Measurements from ENCODE around the gene CMTM2.

Gene CMTM2, protein sequence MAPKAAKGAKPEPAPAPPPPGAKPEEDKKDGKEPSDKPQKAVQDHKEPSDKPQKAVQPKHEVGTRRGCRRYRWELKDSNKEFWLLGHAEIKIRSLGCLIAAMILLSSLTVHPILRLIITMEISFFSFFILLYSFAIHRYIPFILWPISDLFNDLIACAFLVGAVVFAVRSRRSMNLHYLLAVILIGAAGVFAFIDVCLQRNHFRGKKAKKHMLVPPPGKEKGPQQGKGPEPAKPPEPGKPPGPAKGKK

DNA sequence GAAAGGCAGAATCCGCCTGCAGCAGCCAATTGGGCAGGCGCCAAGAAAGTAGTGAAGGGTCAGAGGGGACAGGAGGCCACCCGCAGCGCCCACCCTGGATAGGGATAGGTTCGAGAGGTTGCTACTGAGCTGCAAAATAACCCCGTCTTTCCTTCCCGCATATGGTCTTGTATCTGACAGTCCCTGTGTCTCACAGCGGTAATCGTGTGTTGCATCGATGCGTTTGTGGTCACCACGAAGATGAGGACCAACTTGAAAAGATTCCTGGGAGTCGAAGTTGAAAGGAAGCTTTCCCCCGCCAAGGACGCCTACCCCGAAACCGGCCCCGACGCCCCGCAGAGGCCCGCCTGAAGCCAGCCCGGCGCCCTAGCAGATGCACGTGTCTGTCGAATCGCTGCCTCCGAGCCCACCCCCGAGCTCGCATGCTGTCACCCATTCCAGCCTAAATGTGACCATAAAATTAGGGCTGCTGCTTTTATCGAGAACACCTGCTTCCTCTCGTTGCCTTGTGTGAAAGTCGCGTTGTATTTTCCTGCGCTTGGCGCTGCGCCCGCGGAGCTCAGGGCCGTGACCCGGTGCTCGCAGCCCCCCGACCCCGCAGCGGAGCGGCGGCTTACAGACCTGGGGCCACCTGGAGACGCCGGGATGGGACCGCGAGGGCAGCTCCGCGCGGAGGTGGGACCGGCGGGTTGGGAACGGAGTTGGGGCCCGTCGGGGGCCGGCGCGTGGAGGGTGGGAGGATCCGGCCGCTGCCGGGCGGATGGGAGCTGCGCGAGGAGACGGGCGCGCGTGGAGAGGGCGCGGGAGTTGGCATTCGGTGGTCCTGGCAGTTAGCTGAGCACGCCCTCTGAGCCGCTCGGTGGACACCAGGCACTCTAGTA is at the start of gene CMTM2:
TSS of gene CMTM2 (plus strand) at position 813 of the 881 bp plus-strand sequence. CDS start 145 bp downstream, outside the sequence.
- DNase-seq (ENCODE audit: low spot score) = no peak

GRCh38 chr16:66529475-66529874 is 49.8 kb upstream of the CMTM2 start:
- no peak for DNase-seq (ENCODE audit: low spot score)

- no peak for DNase-seq (ENCODE audit: low spot score)
These were observed 44.9 kb upstream of the CMTM2 start for GRCh38 chr16:66534376-66534799.

GRCh38 chr16:66536525-66536924 is 42.7 kb upstream of the CMTM2 start:
- no peak for DNase-seq (ENCODE audit: low spot score)

- no peak for DNase-seq (ENCODE audit: low spot score)
These were observed 42.0 kb upstream of the CMTM2 start for GRCh38 chr16:66537236-66537635.

- no peak for DNase-seq (ENCODE audit: low spot score)
These were observed 40.4 kb upstream of the CMTM2 start for GRCh38 chr16:66538910-66539309.

GRCh38 chr16:66539623-66540469 is 39.4 kb upstream of the CMTM2 start:
- DNase-seq (ENCODE audit: low spot score) = no peak

GRCh38 chr16:66541388-66542355 is 37.6 kb upstream of the CMTM2 start:
- no peak for DNase-seq (ENCODE audit: low spot score)

DNA sequence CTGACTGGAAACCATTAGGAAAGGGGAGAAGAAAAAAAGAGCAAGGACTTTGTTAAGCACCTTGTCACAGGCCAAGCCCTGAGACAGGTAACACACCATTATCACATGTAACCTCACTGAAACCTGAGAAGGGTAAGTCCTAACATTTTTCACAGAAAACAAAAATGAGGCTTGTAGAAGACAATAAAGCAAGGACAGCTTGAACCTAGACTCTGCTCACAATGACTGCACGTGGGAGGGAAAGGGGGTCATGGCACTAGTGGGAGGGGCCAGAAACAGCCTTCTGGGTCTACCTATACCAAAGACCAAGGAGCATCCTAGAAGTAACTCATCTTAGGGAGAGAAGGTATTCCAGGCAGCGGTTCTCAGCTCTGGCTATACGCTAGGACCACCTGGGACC is 36.9 kb upstream of the CMTM2 start:
- no peak for DNase-seq (ENCODE audit: low spot score)

GRCh38 chr16:66543541-66543940 is 35.7 kb upstream of the CMTM2 start:
- DNase-seq (ENCODE audit: low spot score) = no peak

DNA sequence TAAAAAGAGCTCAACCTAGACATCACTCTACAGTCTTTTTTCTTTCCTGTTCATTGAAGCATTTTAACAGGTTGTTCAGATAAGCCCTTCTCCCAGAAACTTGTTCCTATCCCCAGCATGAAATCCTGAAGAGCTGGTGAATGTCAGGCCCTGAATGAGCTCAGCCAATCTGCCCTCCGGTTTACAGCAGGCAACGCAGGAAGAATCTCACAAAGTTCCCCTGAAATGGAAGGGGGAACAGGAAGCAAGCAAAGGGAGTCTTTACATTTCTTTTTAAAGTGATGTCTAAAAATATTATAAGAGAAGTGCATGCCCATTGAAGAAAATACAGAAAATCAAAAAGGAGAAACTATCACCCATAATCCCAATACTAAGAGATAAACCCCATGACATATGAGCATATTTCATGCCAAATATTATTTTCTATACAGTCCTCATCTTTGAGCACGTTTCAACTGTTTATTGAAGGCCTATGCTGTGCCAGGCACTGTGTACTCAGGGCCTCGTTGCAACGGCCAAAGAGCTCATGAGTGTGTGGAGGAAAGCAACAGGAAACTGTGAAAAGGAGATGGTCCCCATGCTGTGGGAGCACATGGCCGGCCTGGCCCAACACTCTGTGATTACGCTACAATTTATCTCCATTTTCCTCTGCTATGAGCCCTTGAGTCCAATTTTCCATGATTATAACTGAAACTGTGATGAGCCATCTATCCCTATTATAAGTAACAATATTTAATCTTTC is 35.1 kb upstream of the CMTM2 start:
- peak; percentile 36 for DNase-seq (ENCODE audit: low spot score)

GRCh38 chr16:66547101-66547989 is 31.9 kb upstream of the CMTM2 start:
- no peak for DNase-seq (ENCODE audit: low spot score)

DNA sequence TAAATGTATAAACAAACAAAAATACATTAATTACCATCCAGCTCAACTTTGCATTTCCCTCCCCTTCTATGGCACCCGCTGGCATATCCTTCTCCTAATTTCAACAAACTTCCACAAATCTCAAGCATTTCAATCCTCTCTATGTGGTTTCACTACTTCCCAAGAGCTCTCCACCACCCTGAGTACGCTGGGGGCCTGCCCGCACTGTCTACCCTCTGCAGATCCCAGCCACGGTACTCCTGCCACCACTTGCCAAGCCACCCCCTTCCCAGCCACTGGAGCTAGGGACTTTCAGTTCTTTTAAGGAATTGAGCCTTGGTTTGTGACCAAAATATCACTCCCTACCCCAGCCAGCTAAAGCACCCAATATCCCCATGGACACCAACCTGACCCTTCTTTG is 31.2 kb upstream of the CMTM2 start:
- DNase-seq (ENCODE audit: low spot score) = no peak

DNA sequence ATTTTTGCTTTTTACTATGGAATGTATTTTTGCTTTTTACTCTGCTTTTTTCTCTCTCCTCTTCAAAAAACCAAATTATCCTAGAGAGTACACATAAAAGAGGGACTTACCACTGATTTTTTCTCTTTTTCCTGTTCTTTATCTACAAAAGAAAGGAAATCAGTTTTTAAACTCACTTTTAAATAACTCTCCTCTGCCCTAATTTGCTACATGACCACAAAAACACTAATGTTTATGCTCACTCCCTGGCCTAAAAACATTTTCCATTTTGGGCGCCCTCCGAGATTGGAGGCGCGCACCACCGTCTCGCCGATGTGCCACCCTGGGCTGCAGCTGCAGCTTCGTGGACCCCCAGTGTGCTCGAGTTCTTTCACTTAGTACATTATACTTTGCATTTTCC is 30.4 kb upstream of the CMTM2 start:
- DNase-seq (ENCODE audit: low spot score) = peak; percentile 9

DNA sequence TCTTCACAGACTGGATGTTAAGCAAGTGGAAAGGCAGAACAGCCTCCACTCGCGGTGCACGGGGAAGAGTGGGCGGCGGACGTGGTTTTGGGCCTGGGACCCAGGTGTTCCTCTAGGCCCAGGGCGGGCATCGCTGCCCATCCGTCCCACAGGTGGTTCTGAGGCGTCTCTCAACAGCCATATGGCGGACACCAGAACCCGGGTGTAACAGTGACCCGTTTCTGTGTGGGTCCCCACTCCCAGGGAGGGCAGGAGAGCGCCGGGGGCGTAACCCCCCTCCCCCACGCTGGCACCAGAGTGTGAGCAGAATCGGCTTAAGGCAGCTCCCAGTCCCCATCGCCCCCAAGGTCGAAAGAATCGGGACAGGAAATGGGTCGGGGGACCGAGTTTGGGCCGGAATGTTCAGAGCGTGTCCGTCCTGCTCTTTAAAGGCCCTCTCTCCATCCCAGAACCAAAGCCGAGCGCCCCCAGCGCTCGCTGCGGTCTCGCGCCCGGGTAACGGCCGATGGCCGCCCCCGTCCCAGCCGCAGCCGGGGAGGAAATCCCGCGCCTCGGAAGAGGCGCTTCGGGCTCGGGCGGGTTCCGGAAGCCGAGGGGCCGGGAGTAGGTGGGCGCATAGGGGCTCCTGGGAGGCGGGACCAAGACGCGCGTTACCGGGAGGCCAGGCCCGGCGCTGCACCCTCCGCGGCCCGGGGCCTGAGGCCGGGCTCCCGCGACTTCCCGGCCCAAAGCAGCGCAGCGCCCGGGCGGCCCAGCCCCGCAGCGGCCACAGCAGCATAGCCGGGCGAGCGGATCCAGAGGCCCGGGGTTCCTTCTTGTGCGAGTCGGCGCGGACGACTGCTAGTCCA is 29.8 kb upstream of the CMTM2 start, which contains the start of gene TK2:
TSS of gene TK2 (minus strand) at position 839 of the 848 bp plus-strand sequence. CDS start at position 778, 61 bp downstream.
- DNase-seq (ENCODE audit: low spot score) = peak; percentile 31

DNA sequence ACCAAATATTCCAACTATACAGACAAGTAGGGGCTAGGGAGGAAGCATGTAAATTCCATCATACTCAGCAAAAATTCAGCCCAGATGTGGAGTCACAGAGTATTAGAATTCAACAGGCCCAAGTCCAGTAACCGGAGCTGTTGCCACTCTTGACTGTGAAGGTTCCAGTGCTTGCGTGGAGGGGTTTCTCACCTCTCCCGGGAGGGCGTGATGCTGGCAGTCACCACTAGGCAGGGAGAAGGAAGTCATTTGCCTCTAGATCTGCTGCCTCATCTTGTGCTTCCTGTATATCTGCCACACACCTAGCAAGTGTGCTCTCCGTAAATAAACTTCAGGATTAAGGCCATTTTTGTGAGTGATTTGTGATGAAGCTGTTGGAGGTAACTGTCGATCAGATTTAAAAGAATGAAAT is 27.9 kb upstream of the CMTM2 start:
- DNase-seq (ENCODE audit: low spot score) = peak; percentile 52

- DNase-seq (ENCODE audit: low spot score) = no peak
These were observed 27.4 kb upstream of the CMTM2 start for GRCh38 chr16:66551788-66552285.

Measured in pons (tissue), 1 donor.